PC-9 (cell line): ENCODE measurements around the gene PRPF39.

Source experiments
- EZH2 ChIP-seq: fragments of 200-600 bp; sonication (generic); IDR thresholded peaks from 2 replicates; pipeline ENCODE4 v1.8.0; 2017; ENCODE audit warnings: antibody characterized with exemption, low read depth
- TF ChIP-seq, protein P1 (sequence below): fragments of 200-600 bp; sonication (generic); conservative IDR thresholded peaks from 2 replicates; pipeline ENCODE4 v1.6.1; 2017; ENCODE audit warnings: mixed run types, antibody characterized with exemption, mild to moderate bottlenecking, moderate library complexity

DNA sequence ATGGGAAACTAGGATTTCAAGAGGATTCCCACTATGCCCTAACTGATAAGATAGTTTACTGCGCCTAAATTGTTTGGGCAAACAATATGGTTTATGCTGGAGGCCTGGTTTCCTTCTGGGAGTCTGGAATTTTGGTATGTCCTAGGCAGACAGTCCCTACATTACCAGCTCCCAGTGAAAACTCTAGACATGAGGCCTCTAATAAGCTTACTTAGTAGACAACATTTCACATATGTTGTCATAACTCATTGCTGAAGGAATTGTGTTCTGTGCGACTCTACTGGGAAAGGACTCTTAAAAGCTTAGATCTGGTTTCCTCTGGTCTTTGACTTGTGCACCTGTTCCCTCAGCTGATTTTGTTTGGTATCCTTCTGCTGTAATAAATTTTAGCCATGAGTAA, 18.0 kb upstream of the PRPF39 start:
- TF ChIP-seq, protein P1, sequence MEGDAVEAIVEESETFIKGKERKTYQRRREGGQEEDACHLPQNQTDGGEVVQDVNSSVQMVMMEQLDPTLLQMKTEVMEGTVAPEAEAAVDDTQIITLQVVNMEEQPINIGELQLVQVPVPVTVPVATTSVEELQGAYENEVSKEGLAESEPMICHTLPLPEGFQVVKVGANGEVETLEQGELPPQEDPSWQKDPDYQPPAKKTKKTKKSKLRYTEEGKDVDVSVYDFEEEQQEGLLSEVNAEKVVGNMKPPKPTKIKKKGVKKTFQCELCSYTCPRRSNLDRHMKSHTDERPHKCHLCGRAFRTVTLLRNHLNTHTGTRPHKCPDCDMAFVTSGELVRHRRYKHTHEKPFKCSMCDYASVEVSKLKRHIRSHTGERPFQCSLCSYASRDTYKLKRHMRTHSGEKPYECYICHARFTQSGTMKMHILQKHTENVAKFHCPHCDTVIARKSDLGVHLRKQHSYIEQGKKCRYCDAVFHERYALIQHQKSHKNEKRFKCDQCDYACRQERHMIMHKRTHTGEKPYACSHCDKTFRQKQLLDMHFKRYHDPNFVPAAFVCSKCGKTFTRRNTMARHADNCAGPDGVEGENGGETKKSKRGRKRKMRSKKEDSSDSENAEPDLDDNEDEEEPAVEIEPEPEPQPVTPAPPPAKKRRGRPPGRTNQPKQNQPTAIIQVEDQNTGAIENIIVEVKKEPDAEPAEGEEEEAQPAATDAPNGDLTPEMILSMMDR = no peak
- TF ChIP-seq EZH2 = no peak
